NK-92 treated with Interleukin-12 subunit alpha and Interleukin-12 subunit beta, amount 100 ng/mL, for 24 hours (cell line): Measurements from ENCODE around the gene TCEAL9.
"Not testable (repeated sequence)": the region's sequence is repeated elsewhere in the genome, so short reads cannot be mapped to it uniquely, and the experiment has no call there.

Source experiments
- DNase-seq: peaks from one replicate; lab custom pipeline; 2025; lab: John Stamatoyannopoulos, UW

Gene TCEAL9, protein sequence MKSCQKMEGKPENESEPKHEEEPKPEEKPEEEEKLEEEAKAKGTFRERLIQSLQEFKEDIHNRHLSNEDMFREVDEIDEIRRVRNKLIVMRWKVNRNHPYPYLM

DNA sequence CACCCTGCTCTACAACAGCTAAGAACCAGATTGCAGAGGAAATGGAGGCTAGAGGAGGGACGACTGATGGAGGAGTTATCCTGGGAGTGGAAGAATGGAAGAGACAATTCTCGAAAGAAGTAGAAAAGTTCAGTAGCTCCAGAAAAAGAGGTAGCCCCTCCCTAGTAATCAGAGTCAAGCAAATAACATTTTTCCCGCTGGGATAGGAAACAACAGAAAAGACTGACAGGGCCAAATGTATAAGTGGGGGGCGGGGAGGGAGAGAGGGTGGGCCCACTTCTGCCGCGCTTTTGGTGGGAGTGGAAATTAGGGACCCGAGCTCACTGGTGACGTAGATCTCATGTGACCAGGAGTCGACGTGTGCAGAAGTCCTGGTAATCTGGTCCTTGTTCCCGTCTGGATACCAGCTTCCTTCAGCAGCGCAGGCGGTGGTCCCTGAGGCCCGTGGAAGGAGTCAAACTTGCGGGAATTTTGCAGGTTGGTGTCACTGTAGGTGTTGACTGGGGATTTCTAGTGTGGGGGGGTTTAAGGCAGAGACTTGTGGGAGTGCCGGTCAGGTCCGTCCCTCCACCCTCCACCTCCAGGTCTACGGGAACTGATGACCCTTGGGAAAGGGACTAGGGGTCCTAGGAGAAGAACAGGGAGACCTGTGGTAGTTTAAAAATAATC is at the start of gene TCEAL9:
TSS of gene TCEAL9 (plus strand) at position 377 of the 669 bp plus-strand sequence. CDS start 1,179 bp downstream, outside the sequence.
- no peak for DNase-seq

DNA sequence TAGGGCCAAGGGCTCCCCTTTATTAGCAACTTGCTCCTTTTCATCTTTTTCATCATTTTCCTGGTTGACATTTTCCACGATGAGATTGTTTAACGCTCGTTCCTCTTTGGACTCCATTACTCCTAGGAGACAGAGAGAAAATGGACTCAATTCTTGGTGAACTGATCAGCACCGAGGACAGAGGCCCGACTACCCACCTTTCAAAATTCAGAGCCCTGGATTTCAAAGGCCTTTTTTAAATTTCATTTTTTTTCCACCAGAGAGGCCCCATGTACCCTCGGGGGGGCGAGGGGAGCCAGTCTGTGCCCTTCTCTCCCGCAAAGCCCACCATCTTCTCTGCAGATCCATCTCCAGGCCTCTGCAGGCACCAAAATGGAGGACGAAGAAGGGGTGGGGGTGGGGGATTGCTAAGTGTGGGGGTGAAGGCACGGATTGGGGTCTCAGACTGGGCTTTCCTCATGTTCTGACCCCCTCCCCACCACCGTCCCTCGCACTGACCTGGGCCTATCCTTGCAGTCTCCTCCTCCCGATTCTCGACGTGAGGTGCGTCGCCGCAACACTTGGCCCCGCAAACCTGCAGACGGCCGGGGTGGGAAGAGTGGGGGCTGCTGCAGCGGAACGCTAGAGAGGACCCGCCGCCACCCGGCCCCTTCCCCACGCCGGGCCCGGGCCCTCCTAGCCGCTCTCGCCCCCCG is 46.3 kb upstream of the TCEAL9 start:
- no peak for DNase-seq

DNA sequence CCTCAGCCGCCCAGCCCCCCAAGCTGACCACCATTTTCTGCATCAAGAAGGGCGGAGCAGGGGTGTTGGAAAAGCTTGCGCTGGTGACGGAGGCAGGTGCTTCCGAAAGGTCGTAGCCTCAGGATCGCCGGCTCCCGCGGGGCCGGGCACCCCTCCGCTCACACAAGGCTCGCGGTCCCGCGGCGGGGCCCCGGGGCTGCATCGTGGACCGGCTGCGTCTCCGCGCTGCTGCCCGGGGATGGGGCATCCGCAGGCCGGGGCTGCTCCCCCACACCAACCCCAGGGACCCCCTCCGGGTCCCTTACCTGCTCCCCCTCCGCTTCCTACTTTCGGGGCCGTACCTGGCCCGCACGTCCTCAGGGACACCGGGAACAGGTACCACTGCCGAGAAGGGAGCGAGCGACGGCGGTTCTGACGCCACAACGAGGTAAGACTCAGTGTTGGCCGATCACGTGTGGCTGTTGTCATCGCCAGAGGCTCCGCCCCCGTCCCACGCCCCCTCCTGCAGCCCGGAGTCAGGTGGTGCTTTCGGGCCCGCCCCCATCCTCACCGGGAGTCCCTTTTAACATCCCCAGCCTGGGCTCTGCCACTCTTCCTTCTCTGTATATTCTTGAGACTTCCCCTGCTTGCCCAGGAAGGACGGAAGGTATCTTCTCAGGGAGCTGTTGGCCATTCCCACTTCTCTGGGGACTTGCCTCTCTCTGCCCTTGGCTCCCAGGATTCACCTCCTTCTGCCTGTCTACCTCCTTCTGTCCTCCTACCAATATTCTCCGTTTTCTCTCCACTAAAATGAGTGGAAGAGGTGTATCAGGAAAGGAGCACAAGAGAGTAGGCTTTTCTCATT is 45.5 kb upstream of the TCEAL9 start, which contains the start of gene BEX2:
TSS of gene BEX2 (minus strand) at position 436 of the 844 bp plus-strand sequence. CDS start 1,014 bp downstream, outside the sequence.
- no peak for DNase-seq

DNA sequence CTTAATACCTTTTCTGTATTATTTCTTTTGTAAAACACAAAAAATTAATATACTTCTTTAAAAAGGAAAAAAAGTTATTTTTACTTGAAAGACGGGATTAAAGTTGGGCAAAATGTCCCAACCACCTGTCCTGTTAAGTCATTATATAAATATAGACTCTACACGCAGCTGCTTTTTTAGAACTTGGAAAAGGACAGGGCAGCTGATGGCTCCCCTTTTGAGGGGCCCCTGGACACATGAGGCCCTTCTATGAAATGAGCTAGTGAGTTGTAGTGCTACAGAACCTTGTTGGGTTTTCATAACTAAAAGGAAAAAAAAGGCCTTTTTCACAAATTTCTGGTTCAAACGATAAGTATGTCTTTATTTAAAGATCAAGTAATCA is 44.9 kb upstream of the TCEAL9 start:
- no peak for DNase-seq

DNA sequence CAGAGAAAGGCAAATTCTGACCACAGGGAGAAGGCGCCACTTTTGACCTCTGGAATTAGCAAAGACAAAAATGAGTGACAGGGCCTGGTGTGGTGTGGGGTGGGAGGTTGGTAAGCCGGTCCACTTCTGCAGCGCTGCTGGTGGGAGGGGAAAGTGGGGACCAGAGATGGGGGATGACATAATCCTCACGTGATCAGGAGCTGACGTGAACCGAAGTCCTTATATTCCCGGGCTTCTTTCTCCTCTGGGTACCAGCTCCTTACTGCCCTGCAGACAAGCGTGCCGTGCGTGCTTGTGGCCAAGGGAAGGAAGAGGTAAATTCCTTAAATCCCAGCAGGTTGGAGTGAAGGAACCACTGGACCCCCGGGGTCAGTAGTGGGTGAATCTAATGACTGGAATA is 26.3 kb upstream of the TCEAL9 start, which contains the start of gene TCEAL7:
TSS of gene TCEAL7 (plus strand) at position 249 of the 400 bp plus-strand sequence. CDS start 1,165 bp downstream, outside the sequence.
- DNase-seq = no peak

DNA sequence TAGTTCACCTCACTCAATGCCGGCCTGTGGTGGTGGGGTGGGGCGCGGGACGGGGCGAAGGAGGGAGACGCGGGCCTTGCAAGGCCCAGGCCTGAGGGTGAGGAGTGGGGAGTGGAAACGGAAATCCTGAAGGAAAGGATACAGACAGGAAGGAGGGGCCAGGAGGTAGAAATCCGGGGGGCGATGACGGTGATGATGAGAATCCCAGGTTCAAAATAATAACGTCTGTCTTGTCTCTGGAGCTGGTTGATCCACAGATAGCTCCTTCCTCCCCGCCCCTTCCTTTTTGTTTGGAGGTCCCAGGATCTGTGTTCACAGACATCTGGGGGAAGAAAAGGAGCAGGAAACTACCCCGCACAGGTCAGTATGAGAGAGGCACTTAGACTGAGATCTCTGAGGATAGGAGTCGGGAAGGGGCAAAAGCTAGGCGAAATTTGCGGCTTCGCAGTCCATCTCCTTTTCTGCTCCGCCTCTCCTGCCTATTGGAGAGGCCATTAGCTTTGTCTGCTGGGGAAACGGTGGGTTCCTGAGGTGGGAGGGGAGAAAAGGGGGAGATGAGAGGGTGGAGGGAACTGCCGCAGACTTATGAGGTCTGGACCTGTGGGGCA is 25.5 kb upstream of the TCEAL9 start:
- DNase-seq = no peak

DNA sequence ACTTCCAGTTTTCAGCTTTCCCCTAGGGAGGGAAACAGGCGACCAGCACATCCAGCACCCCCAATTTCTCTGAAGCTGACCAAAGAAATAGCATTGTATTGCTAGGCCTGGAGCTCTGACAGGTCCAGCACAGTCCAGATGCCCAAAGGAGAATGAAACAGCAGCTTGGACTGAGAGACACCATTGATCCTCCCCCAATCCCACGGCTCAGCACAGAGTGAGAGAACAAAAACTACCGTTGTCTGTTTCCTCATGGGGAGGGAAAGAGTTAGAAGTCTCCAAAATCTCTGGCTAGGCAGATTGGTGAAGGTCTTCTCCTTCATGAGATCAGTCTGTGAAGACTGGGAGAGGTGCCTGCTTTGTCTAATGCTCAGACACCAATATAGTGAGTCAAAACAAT is 17.6 kb upstream of the TCEAL9 start:
- no peak for DNase-seq

DNA sequence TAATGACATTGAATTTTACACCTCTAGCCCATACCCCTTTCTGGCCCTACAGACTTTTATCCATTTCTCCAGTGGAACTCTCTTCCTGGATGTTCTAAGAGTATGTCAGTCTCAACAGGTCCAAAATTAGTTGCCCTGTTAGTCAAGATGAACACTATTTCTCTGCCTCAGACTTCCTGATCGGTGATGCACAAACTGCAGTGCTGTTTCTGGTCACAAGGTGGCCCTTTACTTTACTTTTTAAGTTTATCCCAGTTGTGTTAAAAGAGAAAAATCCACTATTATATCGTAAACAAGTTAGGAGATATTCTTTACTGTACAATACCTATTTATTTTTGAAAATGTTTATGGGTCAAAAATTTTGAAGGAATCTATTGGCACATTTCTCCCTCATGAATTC is 13.2 kb upstream of the TCEAL9 start:
- DNase-seq = peak; percentile 0

DNA sequence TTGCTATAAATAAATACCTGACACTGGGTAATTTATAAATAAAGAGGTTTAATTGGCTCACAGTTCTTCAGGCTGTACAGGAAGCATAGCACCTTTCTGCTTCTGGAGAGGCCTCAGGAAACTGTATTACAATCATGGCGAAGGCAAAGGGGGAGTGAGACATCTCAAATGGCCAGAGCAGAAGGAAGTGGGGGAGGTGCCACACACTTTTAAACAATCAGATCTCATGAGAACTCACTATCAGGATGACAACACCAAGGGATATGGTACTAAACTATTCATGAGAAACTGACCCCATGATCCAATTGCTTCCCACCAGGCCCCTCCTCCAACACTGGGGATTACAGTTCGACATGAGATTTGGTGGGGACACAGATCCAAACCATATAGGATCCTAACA is 11.7 kb upstream of the TCEAL9 start:
- DNase-seq = no peak

DNA sequence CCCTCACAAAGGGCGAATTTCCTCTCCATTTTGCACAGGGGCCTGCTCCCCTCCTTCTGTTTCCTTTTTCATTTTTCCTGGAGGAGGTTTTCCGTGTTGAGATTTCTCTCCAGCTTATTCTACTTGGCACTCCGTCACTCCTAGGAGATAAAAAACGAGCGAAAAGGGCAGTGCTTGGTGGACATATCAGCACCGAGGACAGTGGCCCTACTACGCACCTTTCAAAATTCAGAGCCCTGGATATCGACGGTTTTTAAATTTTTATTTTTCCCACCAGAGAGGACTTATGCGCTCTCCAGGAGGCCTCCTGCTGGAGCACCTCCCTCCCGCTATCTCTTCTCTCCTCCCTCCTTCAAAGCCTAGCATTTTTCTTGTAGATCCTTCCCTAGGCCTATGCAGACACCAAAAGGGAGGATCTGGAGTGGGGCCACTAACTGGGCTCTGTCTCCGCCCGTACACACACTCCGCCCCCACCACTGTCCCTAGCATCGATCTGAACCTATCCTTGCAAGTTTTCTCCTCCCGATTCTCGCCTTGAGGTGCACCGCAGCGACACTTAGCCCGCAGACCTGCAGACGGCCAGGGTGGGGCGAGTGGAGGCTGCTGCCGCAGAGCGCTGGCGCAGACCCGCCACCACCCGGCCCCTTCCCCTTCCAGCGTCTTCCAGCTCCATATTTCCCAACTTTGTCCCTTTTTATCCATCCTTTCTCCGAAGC is 8.5 kb upstream of the TCEAL9 start:
- DNase-seq = no peak

DNA sequence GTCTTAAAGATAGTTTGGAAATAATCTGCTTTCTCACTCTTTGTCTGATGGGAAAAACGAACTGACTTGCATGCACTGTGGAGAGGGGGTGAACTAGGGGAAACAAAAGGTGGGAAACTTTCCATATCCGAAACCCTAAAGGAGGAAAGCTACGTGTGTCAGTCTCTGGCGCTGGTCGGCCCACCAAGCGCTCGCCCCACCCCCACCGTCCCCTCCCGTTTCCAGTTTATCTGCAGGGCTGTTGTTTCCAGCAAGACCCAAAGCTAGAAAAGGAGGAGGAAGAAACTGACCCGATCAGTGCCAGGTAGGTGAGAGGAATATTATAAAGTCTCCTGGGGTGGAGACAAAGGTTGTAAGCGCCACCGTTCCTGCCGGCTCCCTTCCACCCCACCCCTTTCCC is 552 bp downstream of the TCEAL9 start:
- no peak for DNase-seq

DNA sequence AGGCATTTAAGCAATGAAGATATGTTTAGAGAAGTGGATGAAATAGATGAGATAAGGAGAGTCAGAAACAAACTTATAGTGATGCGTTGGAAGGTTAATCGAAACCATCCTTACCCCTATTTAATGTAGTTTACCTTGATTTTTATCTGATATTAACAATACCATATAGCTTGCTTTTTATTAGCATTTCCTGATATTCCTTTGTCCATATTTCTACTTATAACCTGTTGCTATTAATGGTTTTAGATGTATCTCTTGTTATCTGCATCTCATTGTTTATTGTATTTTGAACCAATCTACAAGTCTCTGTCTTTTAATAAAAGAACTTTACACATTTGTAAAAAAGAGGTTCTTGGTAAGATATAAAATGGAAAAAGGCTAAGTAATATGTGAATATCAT is 1.6 kb downstream of the TCEAL9 start:
- no peak for DNase-seq

DNA sequence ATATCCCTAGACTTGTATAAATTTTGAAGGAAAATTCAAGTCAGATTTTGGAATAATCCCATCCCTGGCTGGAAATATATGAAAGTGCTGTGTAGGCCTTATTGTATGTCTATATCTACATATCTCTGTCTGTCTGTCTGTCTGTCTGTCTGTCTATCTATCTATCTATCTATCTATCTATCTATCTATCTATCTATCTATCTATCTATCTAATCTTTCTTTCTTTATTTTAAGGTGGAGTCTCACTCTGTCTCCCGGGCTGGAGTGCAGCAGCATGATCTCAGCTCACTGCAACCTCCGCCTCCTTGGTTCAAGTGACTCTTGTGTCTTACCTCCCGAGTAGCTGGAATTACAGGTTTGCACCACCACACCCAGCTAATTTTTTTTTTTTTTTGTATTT is 3.3 kb downstream of the TCEAL9 start:
- DNase-seq = not testable (repeated sequence)

DNA sequence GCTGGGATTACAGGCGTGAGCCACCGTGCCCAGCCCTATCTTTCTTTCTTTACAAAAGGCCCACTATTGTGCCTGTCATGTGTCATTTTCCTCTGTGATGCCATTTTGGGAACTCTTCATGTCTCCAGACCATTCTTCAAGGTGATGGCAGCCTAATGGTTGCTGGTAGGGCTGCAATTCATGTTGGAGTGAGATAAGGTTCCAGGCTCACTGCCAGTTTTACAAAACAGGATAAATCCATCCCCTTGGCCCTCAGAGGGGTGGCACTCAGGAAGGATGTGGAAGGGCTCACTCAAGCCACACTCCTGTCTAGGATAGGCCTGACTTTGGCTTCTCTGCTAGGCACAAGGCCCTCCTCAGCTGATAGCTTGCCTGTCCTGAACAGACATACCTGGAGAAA is 3.8 kb downstream of the TCEAL9 start:
- no peak for DNase-seq

DNA sequence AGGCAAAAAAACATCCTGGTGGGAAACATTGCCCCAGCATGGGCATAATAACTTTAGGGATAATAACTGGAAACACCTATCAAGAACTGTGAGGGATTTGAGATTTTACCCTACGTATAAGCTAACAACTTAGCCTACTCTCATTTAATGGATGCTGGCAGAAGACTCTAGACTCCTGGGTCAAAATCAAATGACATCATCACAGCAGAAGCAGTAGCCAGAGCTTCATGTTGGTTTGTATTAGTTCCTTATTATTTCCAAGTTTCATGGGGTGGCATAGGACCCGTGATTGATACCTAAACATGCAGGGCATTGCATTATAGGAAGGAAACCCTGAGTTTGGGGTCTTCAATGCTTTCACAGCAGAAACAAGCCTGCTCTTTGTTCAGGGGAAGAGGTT is 4.6 kb downstream of the TCEAL9 start:
- DNase-seq = no peak

DNA sequence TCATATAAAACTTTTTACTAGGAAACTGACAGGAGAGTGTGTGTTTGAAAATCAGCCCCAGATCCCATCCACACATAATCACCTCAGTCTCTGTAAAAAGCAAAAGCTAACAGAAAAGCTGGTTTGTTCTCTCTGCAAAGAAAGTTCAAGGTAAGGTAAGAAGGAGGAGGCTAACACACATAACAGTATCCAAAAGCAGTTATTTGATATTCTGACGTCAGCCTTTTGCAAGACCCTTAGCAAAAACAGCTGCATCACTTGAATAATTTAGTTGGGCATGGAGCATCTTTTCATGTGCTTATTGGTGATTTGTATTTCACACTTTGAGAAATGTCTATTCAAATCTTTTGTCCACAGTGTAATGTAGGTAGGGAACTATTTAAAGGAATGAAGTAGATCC is 5.5 kb downstream of the TCEAL9 start:
- DNase-seq = no peak

DNA sequence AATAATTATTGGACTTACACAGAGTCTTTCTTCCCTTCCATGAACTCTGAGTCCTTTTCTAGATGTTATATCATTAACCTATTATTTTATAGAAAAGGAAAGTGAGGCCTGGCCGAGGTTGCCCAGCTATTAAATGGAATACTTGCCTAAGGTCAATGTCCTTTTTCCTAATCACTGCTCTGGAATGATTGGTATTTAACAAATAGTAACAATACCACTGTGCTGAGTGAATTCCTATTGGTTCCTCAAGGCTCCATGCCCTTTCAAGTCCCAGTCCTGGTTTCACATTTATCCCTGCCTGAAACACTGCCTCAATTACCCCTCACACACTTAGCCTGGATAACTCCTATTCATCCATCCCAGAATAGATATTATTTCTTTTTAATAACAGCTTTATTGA is 6.2 kb downstream of the TCEAL9 start:
- no peak for DNase-seq

DNA sequence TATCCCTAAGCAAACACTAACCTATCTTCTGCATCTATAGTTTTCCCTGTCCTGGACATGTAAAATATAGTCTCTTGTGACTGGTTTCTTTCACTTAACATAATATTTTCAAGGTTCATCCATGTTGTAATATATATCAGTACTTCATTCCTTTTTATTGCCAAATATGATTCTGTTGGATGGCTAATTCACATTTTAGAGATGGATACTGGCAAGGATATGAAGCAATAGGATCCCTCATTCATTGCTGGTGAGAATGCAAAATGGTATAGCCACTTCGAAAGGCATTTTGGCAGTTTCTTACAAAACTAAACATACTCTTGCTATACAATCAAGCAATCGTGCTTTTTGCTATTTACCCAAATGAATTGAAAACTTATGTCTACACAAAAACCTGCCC is 6.7 kb downstream of the TCEAL9 start:
- no peak for DNase-seq

DNA sequence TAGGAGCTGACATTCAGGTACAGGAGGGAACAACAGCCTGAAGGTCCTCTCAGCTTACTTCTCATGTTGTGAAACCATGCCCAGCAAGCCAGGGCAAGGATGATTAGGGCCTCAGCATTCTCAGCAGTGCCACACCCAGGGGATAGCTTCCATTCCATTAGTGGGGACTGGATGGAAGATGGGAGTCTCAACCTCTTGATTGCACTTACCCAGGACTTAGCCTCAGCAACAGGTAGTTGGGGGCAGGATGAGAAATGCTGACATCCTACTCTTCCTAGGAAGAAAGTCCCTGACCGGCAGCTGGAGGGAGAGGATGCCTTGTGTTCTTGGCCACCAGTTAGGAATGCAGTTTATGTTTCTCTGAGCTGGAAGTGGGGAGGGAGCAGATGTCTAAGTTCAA is 11.2 kb downstream of the TCEAL9 start:
- no peak for DNase-seq

DNA sequence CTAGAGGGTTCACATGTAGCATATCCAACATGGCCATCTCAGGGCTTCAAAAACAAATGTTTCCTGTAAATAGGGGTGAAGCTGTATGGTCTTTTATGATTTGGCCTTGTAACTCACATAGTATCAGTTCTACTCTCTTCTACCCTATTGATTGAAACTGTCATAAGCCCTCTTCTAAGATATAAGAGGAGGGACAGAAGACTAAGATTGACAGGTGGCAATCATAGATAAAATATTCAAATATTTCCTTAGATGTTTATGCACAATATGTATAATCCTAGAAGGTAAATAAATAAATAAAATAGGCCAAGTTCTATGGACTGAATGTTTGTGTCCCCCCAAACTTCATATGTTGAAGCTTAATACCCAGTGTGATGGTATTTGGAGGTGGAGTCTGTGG is 13.2 kb downstream of the TCEAL9 start:
- DNase-seq = no peak

DNA sequence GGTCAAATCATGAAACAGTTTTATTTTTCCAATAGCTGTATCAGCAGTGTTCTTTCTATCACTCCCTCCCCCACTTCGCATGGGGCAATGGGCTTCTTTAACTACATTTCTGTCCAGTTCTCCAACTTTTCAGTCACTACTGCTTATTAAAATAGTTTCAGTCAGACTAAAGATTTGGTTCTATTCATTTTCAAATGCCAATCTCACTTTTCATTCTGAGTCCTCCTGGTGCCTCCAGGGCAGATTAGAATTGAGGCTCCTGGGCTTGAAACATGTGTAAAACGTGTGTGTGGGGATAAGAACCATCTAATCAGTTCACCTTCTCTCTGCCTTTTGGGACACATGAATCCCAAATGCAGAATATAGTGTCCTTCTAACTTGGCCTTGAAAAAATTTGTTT is 16.6 kb downstream of the TCEAL9 start:
- DNase-seq = no peak
